Stimulated activated CD8-positive, alpha-beta memory T cell treated with anti-CD3 and anti-CD28 coated beads, Interleukin-15, amount 100 ng/mL, for 24 hours (primary cell): ENCODE data around the gene ATG101.

Experiments
- DNase-seq: peaks from one replicate; pipeline ENCODE4 v3.0.0-alpha.2; 2020; ENCODE audit warnings: low read depth

ATG101 gene

DNA sequence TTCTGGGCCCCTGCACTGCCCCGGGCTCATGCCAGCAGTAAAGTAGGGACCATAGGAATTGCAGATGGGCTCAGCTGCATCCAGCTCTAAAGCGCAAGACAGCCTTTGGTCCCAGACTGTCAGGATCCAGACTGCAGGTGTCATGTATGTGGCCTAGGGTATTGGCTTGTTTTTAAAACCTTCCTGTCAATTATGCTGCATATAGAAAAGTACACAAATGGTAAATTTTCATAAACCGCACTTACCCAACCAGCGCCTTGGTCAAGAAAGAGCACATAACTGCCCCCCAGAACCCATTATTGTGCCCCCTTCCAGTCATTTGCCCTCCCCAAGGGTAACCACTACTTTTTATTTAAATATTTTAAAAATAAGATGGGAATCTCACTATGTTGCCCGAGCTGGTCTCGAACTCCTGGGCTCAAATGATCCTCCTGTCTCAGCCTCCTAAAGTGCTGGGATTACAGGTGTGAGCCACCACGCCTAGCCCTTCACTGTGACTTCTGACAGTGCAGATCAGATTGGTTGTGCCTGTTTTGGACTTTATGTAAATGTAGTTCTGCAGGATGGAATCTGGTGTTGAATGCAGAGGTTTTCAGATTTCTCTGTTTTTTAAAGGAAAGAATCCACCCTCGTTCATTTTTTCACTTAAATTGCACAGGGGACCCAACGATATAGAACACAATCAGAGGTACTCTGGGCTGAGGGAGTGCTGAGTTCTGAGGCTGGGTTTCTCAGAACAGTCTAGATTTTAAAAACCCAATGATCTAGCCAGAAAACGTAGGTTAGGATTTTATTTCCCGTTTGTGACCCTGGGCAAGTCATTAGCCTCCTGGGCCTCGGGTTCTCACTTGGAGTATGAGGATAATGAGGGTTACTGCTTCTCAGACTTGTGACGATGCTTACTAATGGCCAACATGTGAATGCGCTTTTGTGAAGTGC is 11.9 kb upstream of the ATG101 start:
- DNase-seq: no peak

DNA sequence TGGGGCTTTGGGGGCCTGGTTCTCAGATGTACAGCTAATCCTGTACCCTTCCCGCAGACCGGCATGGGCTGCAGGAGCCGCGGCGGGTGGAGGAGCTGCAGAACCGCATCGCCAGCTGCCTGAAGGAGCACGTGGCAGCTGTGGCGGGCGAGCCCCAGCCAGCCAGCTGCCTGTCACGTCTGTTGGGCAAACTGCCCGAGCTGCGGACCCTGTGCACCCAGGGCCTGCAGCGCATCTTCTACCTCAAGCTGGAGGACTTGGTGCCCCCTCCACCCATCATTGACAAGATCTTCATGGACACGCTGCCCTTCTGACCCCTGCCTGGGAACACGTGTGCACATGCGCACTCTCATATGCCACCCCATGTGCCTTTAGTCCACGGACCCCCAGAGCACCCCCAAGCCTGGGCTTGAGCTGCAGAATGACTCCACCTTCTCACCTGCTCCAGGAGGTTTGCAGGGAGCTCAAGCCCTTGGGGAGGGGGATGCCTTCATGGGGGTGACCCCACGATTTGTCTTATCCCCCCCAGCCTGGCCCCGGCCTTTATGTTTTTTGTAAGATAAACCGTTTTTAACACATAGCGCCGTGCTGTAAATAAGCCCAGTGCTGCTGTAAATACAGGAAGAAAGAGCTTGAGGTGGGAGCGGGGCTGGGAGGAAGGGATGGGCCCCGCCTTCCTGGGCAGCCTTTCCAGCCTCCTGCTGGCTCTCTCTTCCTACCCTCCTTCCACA is 11.0 kb upstream of the ATG101 start:
- DNase-seq: no peak

DNA sequence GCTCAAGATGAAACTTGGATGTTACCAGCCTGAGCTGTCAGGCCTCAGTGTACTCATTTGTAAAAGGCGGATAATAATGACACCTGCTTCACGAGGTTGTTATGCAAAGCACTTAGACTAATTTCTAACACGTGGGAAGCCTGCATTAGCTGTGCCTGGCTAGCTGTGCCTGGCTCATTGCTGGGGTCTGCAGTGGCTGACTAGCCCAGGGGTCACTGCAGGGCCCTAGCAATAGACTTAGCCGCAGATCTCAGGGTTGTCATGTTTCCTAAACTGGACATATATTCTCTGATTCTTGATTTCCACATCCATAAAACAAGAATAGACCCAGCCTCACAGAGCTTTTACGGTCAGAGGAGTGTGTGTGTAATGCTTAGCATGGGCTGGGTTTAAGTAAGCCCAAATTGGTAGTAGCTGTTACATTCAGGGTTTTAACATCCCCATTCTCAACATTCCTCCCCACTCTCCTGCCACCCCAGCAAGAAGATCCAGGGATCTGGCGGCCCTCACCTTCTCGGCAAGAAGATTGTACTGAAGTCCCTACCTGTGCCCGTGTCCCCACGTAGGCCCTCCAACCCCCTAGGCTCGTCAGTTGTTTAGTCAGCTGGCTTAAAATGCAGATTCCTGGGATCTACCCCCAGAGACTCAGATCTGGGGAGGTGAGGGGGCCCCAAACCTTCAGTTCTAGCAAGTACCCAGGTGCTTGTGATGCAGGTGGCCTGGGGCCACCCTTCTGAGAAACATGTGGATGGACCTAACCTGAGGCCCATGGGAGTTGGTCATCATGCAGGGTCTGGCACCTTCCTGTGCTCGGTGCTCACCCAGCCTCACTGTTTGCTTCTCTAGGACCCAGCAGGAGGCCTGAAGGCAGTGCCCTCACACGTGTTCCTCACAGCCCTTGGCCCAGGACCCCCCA is 9.9 kb upstream of the ATG101 start:
- no peak for DNase-seq

DNA sequence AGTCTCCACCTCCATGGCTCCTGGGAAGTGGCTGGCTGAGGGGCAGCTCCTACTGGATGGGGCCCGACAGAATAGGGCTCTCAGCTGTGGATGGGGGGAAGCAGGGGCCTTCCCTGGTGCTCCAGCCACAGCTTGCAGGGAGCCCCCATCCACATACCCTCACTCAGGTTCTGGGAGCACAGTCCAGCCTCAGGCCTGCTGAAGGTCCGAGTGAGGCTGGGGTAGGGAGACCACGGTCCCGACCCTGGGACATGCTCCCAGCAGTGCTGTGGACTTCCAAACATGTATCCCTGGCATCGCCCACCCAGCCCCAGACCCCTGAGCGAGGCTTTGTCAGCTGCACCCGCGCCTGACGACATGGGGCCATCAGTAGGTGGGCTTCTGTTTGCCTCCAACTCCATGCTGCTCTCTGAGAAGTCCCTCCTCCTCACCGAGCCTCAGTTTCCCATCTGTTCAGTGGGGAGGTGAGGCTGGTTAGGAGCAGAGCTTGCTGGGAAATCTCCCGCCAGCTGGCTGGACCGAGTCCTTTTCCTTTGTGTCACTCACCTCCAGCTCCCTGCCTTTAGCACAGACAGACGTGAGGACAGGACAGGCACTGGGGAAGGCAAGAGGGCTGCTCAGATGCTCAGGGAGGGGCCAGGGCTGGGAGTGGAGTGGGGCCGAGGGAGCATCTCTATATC is 9.1 kb upstream of the ATG101 start:
- no peak for DNase-seq

DNA sequence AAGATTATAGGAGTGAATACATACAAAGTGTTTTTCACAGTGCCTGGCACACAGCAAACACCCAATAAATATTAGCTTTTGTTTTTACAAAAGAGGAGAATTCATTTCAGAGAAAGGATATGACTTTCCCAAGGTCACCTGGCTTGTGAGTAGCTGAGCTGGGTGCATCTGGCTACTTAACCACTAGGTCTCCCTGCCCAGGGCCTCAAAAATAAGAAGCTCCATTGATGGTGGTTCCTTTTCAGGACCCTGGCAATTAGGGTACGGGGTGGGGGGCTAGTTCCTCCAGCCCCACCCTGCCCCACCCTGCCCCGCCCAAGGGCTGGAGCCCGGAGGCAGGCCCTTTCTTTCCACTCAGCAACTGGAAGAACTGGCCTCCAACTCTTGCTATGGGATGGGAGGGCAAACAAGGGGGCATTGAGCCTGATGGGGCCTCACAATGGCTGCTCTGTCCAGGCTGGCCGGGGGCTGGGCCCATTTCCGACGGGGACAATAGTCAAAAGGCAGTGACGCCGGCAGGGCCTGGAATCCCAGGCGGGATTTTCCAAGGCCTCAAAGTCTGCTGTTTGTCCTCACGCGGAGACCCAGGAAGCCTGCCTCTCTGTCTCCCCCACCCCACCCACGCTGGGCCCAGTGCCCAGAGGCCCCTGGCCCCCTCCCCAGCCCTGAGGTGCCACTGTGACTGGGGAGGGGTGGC is 8.2 kb upstream of the ATG101 start:
- no peak for DNase-seq

DNA sequence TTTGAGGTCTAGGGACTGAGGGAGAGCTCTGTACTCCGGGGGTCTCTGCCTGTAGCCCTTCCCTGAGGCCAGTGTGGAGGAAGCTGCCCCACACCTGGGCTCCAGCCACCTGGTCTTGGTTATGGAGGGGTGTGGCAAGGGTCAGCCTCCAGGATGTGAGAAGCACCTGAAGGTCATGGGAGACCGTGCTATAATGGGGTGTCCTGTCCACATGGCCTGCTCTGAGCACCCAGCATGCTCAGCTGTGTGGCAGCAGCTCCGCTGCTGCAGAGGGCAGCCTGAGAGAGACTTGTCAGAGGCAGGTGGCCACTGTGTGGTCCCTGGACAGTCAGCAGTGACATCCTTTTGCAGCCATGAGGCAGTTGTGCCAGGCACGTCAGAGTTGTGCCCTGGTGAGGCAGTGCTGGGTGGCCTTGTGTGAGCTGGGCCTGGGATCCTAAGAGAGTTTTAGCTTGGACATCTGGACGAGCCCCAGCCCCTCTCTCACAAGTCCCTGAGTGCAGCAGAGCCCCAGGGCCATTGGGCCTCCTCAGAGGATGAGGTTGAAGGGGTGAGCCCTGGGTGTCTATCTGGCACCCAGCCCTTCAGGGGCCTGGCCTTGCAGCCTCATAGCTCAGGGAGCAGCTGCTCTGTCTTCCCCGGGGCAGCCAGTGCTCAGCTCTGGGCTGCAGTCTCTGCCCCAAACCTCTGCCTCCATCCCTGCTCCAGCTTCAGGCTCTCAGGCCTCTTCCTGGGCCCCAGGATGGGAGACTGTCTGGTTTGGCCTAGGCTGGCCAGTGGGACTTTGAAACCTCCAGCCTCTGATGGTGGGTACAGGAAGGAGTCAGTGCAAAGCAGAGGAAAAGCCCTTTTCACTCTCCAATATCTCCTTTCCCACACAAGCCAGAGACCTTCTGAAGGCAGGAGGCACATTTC is 7.4 kb upstream of the ATG101 start:
- DNase-seq: no peak

DNA sequence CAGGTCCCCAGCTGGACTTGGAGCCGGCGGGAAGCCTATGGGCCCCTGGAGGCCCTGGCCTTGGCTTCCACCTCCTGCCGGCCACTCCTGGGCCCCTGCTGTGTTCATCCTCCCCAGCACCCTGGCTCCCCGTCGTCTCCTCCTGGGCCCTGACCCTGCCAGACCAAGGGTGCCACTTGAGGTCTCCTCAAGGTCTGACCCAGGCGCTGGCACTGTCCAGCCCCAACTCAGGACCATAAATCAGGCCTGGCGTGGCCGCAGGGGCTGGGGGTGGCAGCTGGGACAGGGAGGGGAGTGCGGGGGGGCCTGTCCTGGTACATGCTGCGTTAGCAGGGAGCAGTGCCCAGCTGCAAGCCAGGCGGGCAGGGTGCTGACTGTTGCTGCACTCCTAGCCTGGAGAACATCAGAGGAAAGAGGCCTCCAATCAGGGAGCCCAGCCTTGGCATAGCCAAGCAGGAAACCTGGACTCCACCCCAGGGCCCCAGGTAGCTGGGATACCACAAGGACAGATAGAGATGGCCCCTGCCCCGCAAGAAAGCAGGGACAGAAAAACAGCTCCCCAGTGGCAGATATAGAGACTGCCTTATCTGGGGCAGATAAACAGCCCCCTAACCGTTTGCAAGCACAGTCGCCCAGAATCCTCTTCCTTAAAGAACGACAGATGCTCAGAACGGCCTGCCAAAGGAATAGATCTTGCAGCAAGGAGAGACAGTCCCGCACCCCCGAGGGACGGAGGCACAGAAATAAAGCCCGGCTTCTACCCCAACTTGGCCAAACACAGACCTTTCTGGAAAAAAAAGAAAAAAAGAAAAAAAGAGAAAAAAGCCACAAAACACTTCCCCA is 6.5 kb upstream of the ATG101 start:
- no peak for DNase-seq

DNA sequence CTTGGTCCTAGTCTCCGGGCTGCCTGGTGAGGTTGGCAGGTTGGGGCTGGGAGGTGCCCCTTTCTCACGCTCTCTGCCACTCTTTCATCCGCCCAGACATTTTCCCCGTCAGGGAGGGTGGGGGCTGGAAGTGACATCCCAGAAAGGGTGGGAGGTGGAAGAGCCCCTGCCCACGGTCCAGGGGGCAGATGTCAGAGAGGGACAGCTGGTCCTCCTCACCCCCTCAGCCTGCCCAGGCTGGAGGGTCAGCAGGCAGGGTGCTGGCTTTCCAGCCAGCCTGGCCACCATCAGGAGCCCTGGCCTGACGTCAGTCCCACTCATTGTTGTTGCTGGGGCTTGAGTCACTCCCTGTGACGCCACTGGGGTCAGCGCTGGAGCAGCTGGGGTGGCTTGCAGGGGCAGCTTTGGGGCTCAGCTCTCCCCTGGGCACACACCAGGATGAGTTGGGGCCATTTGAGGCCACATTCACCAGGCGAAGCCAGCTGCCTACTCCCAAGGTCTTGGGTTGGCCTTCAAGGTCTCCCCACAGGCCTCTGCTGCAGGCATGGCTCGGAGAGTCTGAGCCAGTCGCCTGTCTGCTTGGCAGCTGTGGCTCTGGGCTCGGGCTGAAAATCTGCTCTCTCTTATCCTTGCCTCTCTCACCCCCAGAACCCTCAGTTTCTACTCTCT is 5.7 kb upstream of the ATG101 start:
- DNase-seq: no peak

DNA sequence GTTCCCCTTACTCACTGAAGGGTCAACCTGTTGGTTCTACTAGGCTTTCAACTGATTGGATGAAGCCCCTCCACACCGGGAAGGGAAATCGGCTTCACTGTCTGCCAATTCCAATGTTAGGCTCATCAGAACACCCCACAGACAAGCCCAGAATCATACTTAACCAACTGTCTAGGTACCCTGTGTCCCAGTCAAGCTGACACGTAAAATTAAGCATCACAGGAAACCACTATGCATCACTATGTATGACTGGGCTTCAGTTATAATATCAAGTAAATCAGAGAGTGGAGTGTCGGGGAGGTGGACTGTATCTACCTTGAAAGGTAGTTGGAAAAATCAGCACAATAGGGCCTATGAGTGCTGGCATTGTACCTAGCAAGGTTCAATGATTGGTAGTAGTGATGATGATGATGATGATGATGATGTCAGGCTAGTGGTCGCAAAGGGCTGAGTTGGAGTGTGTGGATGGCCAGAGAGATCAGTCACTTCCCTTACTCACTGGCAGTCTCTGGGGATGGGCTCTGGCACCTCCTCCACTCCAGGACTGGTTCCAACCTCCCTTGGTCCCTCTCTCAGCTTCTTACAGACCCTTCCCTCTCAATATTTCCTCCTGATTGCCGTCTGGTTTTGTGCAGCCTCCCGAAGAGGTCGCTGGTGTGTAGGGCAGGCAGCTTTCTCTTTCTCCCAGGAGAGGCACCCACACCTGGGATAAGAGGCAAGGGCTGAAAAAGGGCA is 3.3 kb upstream of the ATG101 start:
- DNase-seq: no peak

DNA sequence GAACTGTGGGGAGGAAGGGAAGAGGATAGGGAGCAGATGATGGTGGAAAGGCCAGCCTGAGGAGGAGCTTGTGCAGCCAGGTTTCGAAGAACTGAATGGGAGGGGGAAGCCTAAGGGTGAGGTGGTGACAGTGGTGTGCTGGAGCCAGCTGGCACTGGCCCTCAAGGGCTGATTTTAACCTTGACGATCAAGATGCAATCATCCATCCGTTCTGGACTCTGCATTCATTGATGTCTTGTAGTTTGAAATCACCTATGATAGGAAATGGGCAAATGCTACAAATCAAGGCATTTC is 2.8 kb upstream of the ATG101 start:
- no peak for DNase-seq

DNA sequence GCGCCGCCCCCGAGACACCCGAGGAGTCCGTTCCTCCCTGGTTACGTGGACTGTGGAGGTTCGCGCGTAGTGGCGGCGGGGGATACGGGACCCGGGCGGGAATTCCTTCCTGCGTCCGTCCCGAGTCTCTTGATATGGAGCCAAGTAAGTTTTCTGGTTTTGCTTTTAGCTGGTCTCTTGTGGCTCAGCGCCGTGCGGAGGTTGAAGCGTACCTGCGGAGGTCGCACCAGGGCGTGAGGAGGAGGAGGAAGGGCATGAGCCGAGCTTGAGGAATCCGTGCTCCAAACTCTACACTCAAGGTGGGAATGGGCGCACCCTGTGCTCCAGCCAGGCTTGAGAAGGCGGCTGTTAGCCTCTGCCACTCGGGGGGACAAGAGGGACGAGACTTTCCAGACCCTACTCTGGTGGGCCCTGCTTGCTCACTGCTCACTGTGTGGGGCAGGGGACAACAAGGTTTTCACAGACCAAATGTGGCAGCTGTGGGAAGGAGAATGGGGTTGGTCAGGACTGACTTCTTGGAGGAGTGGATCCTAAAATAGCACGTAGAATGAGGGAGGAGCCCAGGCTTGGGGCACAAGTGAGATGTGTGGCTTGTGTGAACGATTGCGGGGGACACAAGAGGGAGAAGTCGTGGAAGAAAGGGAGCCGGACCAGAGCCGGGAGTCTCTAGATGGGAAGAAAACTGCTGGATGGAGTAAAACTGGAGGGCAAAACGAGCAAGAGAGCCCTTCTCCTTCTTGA is 577 bp downstream of the ATG101 start:
- no peak for DNase-seq

DNA sequence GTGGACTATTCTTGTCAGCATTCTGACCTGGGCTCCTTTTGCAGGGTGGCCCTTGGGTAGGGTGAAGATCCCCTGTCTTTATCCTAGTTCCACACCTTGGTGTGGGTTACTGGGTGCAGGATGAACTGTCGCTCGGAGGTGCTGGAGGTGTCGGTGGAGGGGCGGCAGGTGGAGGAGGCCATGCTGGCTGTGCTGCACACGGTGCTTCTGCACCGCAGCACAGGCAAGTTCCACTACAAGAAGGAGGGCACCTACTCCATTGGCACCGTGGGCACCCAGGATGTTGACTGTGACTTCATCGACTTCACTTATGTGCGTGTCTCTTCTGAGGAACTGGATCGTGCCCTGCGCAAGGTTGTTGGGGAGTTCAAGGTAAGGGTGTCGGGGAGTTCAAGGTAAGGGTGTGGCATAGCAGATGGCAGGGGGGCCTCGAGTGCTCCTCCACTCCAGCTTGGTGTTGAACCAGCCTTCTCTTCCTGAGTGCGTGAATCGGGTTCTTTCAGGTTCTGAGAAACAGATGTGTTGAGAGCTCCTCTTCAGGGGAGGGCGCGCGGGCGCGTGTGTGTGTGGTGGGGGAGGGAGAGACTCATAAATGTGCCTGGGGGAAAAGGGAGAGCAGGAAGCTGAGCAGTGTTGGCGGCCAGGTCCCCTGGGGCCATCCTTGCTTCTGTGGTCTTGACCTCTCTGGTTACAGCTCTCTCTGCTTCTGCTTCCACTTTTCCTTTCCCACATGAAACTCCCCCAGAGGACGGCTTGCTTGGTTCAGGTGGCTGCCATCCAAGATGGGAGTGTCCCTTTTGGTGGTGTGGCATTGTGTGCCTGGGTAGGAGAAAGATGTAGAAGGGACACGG is 4.0 kb downstream of the ATG101 start:
- no peak for DNase-seq

DNA sequence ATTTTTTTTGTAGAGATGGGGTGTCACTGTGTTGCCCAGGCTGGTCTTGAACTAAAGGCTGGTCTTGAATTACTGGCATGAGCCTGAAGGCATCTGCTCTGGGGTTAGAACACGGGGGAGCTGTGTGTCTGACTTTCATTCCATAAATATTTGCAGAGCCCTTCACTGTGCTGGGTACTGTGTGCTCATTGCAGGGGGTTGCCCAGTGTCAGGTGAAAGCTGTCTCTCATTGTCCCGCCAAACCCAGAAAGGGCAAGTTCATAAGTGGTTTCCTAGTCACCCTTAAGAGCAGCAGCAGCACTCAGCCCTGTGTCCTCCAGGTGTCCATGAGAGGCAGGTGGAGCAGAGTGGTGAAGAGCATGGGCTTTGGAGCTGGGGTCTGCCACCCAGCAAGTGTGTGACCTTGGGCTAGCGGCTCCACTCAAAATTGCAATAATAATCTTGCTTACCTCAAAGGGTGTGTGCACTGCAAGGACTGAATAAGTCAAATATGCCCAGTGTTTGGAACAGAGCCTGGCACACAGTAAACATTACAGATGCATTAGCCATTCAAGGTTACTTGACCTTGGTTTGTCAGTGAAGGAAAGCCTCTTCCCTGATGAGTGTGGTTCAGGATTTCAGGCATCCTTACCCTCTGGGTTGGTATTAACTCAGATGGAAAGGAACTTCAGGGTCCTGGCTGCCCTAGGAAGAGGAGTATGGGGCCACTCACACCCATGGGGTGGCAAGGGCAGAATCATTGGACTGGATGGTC is 5.4 kb downstream of the ATG101 start:
- DNase-seq: no peak

DNA sequence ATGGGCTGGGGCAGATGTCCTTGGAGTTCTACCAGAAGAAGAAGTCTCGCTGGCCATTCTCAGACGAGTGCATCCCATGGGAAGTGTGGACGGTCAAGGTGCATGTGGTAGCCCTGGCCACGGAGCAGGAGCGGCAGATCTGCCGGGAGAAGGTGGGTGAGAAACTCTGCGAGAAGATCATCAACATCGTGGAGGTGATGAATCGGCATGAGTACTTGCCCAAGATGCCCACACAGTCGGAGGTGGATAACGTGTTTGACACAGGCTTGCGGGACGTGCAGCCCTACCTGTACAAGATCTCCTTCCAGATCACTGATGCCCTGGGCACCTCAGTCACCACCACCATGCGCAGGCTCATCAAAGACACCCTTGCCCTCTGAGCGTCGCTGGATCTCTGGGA is 7.0 kb downstream of the ATG101 start:
- DNase-seq: no peak

DNA sequence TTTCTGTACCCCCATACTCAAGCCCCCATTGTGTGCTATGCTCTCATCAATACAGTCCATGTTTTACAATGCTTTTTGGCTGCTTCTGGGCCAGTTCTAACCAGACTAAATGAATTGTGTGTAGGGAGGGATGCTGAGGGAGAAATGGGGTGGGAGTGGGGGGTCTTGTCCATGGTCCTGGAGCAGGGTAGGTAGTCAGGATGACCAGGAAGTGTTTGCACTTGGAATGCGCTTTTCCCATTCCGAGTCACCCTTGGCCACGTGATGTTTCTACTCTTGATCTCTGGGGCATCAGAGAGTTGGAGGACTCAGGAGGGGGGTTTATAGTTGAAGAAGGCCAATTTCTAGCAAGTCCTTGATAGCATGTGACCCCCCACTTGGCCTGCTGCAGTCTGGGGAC is 8.5 kb downstream of the ATG101 start:
- DNase-seq: no peak
